Panc1 (cell line): ENCODE data around the gene RANBP1. TPM values are rescaled to one million over a fixed set of nuclear protein-coding genes. Genes with fewer than 3 reads are reported as not detected.

Source experiments
- ATAC-seq: fragments of 200-7000 bp; cut with Tn5 transposase; 2 replicates; pipeline ENCODE4 v1.9.1; 2020; ENCODE audit warnings: mild to moderate bottlenecking, moderate library complexity
- BruUV-seq: library from RNA; stranded (reverse); fragments of 400-500 nt; replicated peaks from 2 replicates; lab custom pipeline; 2021; lab: Mats Ljungman, UMichigan
- CTCF ChIA-PET: fragments of 300-600 bp; sonication (Branson Sonifier 250); formaldehyde crosslinking; loops from one replicate; lab custom pipeline; 2022; ENCODE audit warnings: antibody characterized with exemption; lab: Charles Lee
- POLR2A ChIA-PET: fragments of 300-600 bp; sonication (Branson Sonifier 250); formaldehyde crosslinking; loops from one replicate; lab custom pipeline; 2022; ENCODE audit warnings: antibody characterized with exemption; lab: Charles Lee
- DNase-seq: peaks from one replicate; pipeline ENCODE4 v3.0.0-alpha.2; 2010; ENCODE audit warnings: low read depth, low spot score
- H3K27ac ChIP-seq: 2 replicates; pipeline ENCODE4 v1.5.1; 2011; ENCODE audit warnings: mild to moderate bottlenecking, low read length, inconsistent platforms
- H3K27me3 ChIP-seq: fragments of 200-500 bp; sonication (Bioruptor generic); 2 replicates; pipeline ENCODE4 v1.6.0; 2014; ENCODE audit warnings: low read length, inconsistent platforms; ENCODE audit not compliant: control insufficient read depth, insufficient read depth
- H3K36me3 ChIP-seq: fragments of 200-500 bp; sonication (Bioruptor generic); 2 replicates; pipeline ENCODE4 v1.5.1; 2014; ENCODE audit warnings: inconsistent platforms, mild to moderate bottlenecking, low read length, moderate library complexity; ENCODE audit not compliant: control insufficient read depth, insufficient read depth
- H3K4me1 ChIP-seq: 2 replicates; pipeline ENCODE4 v1.5.1; 2011; ENCODE audit warnings: inconsistent platforms, mild to moderate bottlenecking, low read length, moderate library complexity; ENCODE audit not compliant: control insufficient read depth, insufficient read depth
- H3K4me3 ChIP-seq, 2 experiments: 2 replicates each; pipeline ENCODE4 v1.5.1; 2011 to 2012; ENCODE audit warnings: low read depth in 2 of 2, low read length in 2 of 2, mild to moderate bottlenecking in 2 of 2, inconsistent platforms in 1 of 2, moderate library complexity in 1 of 2
- H3K9me3 ChIP-seq: fragments of 200-500 bp; sonication (Bioruptor generic); 2 replicates; pipeline ENCODE4 v1.5.1; 2014; ENCODE audit warnings: low read depth, mild to moderate bottlenecking, inconsistent platforms, low read length, moderate library complexity; ENCODE audit not compliant: control insufficient read depth, insufficient read depth
- POLR2AphosphoS5 ChIP-seq: IDR thresholded peaks from 2 replicates; pipeline ENCODE4 v1.6.1; 2012; ENCODE audit warnings: mild to moderate bottlenecking, low read depth, low read length, moderate library complexity
- SIN3A ChIP-seq: IDR thresholded peaks from 2 replicates; pipeline ENCODE4 v1.6.1; 2012; ENCODE audit warnings: low read depth, mild to moderate bottlenecking, low read length, moderate library complexity, borderline replicate concordance; ENCODE audit not compliant: insufficient read depth
- TCF7L2 ChIP-seq: IDR thresholded peaks from 2 replicates; pipeline ENCODE4 v1.6.1; 2011; ENCODE audit warnings: mild to moderate bottlenecking, low read depth, low read length, inconsistent platforms
- in situ Hi-C: cut with HindIII; loops from 2 replicates; pipeline ENCODE4 v1.10.0; 2016; ENCODE audit warnings: low sequenced_read_pairs, low pct_unique_long_range_greater_than_20kb
- intact Hi-C: fragments of 100-400 bp; cut with micrococcal nuclease; formaldehyde crosslinking; loops from one replicate; pipeline ENCODE4 v1.10.0; 2022; ENCODE audit not compliant: unreplicated experiment
- total RNA-seq: library from RNA; stranded (reverse); gene quantifications from one replicate; pipeline ENCODE4 v1.2.1, GENCODE V29; 2021; ENCODE audit not compliant: unreplicated experiment
- TF ChIP-seq, protein P1 (sequence below): fragments of 450-650 bp; IDR thresholded peaks from 2 replicates; pipeline ENCODE4 v1.5.1; 2017; ENCODE audit warnings: mild to moderate bottlenecking
- TF ChIP-seq, protein P2 (sequence below), 2 experiments: IDR thresholded peaks; 2 replicates each; pipeline ENCODE4 v1.6.1; 2011 to 2012; ENCODE audit warnings: low read depth in 2 of 2, control low read depth in 1 of 2, low read length in 1 of 2, mild to moderate bottlenecking in 1 of 2, moderate library complexity in 1 of 2; ENCODE audit not compliant: insufficient read depth in 1 of 2

The RANBP1 gene
- total RNA-seq, 1 experiment from 2014 or later: 232 TPM

DNA sequence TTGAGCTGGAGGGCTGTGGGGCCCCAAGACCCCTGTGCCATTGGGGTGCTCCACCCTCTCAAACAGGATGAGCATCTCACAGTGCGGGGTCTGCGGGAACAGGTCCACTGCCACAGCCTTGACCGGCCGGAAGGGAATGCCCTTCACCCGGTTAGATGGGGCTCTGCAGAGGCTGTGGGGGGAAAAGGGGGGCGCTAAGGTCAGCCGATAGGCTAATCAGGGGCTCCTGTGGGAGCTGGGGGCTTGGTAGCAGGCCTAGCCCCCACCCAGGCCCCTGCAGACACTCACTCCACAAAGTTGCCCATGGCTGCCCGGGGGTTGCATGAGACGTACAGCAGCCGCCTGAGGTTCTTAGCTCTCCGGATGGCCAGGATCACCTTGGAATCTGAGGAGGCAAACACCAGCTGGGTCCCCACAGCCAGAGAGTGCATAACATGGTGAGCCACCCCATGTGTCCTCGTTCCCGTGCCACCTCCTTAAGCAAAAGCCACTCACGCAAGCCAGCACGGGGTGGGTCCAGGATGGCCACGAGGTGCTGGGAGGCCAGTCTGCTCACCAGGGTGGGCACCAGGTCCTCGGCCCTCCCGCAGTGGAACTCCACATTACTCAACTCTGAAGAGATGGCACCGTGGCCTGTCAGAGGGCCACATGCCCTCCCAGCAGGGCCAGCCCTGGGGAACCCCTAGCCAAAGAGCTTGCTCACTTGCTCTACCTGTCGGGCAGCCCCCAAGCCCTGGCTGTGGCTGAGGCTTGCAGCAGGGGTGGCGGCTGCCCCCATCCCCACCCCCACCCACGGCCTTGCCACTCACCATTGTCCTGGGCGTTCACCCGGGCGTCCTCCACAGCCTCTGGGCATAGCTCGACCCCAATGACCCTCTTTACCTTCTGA lies 3.0 kb upstream of the RANBP1 start:
- TF ChIP-seq POLR2AphosphoS5 (no peak), SIN3A (no peak), TCF7L2 (no peak)
- TF ChIP-seq, protein P1, sequence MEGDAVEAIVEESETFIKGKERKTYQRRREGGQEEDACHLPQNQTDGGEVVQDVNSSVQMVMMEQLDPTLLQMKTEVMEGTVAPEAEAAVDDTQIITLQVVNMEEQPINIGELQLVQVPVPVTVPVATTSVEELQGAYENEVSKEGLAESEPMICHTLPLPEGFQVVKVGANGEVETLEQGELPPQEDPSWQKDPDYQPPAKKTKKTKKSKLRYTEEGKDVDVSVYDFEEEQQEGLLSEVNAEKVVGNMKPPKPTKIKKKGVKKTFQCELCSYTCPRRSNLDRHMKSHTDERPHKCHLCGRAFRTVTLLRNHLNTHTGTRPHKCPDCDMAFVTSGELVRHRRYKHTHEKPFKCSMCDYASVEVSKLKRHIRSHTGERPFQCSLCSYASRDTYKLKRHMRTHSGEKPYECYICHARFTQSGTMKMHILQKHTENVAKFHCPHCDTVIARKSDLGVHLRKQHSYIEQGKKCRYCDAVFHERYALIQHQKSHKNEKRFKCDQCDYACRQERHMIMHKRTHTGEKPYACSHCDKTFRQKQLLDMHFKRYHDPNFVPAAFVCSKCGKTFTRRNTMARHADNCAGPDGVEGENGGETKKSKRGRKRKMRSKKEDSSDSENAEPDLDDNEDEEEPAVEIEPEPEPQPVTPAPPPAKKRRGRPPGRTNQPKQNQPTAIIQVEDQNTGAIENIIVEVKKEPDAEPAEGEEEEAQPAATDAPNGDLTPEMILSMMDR: no peak
- TF ChIP-seq, protein P2, sequence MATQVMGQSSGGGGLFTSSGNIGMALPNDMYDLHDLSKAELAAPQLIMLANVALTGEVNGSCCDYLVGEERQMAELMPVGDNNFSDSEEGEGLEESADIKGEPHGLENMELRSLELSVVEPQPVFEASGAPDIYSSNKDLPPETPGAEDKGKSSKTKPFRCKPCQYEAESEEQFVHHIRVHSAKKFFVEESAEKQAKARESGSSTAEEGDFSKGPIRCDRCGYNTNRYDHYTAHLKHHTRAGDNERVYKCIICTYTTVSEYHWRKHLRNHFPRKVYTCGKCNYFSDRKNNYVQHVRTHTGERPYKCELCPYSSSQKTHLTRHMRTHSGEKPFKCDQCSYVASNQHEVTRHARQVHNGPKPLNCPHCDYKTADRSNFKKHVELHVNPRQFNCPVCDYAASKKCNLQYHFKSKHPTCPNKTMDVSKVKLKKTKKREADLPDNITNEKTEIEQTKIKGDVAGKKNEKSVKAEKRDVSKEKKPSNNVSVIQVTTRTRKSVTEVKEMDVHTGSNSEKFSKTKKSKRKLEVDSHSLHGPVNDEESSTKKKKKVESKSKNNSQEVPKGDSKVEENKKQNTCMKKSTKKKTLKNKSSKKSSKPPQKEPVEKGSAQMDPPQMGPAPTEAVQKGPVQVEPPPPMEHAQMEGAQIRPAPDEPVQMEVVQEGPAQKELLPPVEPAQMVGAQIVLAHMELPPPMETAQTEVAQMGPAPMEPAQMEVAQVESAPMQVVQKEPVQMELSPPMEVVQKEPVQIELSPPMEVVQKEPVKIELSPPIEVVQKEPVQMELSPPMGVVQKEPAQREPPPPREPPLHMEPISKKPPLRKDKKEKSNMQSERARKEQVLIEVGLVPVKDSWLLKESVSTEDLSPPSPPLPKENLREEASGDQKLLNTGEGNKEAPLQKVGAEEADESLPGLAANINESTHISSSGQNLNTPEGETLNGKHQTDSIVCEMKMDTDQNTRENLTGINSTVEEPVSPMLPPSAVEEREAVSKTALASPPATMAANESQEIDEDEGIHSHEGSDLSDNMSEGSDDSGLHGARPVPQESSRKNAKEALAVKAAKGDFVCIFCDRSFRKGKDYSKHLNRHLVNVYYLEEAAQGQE (IDR thresholded peaks at IDR 0.05; ENCODE audit: insufficient read depth in 1 of 2, low read depth in 2 of 2, low read length in 1 of 2): no peak
- intact Hi-C loops (no loop called here), in situ Hi-C loops (no loop called here)
- H3K4me1 ChIP-seq: peaks cover 13% of the 10 kb centered on the region
- H3K4me3 ChIP-seq: no peak overlapping the region
- ATAC-seq (no peak), DNase-seq (no peak)
- H3K27me3 ChIP-seq: no peaks in the 10 kb centered on the region
- CTCF ChIA-PET: interaction anchor here (0.6 kb wide), 1 partner anchor 968 kb away, joined by 4 read pairs; no protein-coding TSS in a partner anchor
- no peaks in the 10 kb centered on the region for H3K9me3 ChIP-seq
- no peak overlapping the region for H3K27ac ChIP-seq
- no TSS peak for BruUV-seq
- H3K36me3 ChIP-seq: peaks cover 4% of the 10 kb centered on the region
- POLR2A ChIA-PET: no interaction called here

DNA sequence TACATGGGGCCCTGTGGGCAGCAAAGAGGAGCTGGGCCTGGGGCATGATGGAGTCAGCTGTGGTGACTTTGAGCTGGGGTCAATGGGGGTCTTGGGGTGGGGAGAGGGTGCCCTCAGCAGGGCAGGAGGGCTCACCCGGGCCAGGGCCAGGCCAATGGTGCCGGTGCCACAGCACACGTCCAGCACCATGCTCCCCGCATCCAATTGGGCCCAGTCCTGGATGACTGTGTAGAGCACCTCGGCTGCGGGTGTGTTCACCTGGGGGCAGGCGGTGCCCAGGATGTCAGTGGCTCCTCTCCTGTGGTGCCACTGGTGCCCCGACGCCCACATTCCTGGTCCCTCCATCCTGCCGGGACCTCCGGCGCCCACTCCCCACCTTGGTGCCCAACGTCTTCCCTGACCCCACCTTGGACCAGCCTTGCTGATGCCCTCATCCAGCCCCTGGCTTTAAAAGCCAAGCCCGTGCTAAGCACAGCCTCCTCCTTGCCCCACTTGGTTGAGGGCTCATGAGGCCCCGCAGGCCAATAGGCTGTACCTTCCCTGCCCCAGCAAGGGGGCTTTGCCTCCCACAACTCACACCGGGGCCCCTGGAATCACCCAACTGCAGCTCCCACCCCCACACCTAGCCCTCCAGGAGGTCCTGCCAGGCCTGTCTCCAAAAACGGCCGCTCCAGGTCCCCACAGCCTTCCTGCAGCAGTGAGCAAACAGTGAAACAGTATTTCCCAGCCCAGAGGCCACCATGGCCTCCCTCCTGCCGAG lies 2.2 kb upstream of the RANBP1 start:
- CTCF ChIA-PET: interaction anchor here (0.6 kb wide), 1 partner anchor 969 kb away, joined by 4 read pairs; no protein-coding TSS in a partner anchor
- H3K9me3 ChIP-seq: no peaks in the 10 kb centered on the region
- DNase-seq (no peak), ATAC-seq (no peak)
- H3K27ac ChIP-seq: no peak overlapping the region
- peaks cover 13% of the 10 kb centered on the region for H3K4me1 ChIP-seq
- intact Hi-C loops: no loop called here
- in situ Hi-C loops: no loop called here
- no TSS peak for BruUV-seq
- H3K4me3 ChIP-seq: no peak overlapping the region
- H3K36me3 ChIP-seq: peaks cover 12% of the 10 kb centered on the region
- POLR2A ChIA-PET: no interaction called here
- H3K27me3 ChIP-seq: no peaks in the 10 kb centered on the region
- TF ChIP-seq, protein P1: no peak
- TF ChIP-seq POLR2AphosphoS5 (no peak), SIN3A (no peak), TCF7L2 (no peak)
- TF ChIP-seq, protein P2 (IDR thresholded peaks at IDR 0.05; ENCODE audit: insufficient read depth in 1 of 2, low read depth in 2 of 2, low read length in 1 of 2): no peak
